ENCODE results near the gene PPM1K.

The PPM1K gene

GRCh38 chr4:88276952-88277710 is 7.2 kb downstream of the PPM1K start:
- TF ChIP-seq CTCF (conservative IDR thresholded peaks at IDR 0.05; ENCODE audit: low read depth, low read length) = no peak
- no peak overlapping the region for H3K4me3 ChIP-seq (ENCODE audit: low read depth, low read length)
- DNase-seq (ENCODE audit: low read depth) = no peak

DNA sequence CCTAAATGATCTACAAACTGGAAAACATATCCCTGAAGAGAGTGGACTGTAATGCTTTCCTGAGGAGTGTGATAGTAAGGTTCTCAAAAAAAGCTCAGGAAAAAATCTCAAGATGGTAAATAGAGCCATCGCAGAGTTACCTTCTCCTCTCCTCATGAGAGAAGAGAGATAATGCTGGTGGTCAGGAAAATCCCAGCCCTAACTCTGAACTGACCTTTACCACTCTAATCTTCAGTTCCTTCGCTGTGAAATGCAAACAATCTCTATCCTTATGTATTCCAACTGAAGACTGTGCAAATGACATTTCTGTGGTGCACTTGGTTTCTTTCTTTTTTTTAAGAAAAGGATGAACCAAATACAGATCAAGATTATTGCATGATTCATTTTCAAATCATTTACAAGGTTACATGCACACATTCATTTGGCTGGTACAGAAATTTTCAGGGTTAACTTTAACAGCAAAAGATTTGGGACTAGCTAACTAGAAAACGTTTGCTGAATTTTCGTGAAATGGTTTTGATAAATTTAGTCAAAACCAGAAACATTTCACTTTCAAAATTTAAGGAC is 8.3 kb downstream of the PPM1K start:
- no peak overlapping the region for H3K4me3 ChIP-seq (ENCODE audit: low read depth, low read length)
- no peak for TF ChIP-seq CTCF (conservative IDR thresholded peaks at IDR 0.05; ENCODE audit: low read depth, low read length)
- peak; percentile 36 for DNase-seq (ENCODE audit: low read depth)

DNA sequence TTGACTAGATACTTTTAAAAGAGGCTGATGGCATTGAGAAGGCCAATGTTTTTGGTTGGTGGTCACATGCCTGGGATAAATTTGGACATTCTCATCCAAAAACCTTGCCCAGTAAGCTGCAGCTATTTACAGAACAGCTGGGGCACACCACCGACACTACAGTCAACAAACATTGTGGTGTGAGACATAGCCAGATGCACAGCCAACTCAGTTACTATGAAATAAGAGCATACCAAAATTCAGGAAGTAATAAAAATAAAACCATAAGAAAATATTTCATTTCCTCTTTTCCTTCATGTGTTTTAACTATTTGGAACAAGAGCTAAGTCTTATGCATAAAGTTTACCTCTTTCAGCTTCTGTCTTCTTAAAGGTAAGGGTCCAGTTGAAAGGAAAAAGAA is 8.8 kb downstream of the PPM1K start:
- TF ChIP-seq CTCF (conservative IDR thresholded peaks at IDR 0.05; ENCODE audit: low read depth, low read length) = no peak
- peak; percentile 25 for DNase-seq (ENCODE audit: low read depth)
- H3K4me3 ChIP-seq (ENCODE audit: low read depth, low read length) = no peak overlapping the region

GRCh38 chr4:88268913-88269312 is 15.4 kb downstream of the PPM1K start:
- no peak for TF ChIP-seq CTCF (conservative IDR thresholded peaks at IDR 0.05; ENCODE audit: low read depth, low read length)
- no peak overlapping the region for H3K4me3 ChIP-seq (ENCODE audit: low read depth, low read length)
- DNase-seq (ENCODE audit: low read depth) = no peak

DNA sequence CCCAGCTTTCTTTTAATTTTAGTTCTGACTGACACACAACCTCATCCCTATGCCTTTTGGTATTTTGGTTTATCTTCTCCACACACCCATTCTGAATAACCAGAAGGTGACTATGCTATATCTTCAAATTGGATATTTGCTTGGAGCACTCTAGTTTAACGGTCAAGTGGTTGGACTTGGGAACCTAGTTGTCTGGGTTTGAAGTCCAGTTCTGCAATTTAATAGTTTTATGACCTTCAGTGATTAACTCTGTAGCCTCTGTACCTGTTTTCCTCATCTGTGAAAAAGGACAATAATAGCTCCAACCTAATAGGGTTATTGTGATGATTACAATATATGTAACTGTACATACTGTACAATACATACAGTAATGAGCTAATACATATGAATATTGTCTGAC is 20.0 kb downstream of the PPM1K start:
- no peak for TF ChIP-seq CTCF (conservative IDR thresholded peaks at IDR 0.05; ENCODE audit: low read depth, low read length)
- no peak for DNase-seq (ENCODE audit: low read depth)

GRCh38 chr4:88257726-88258125 is 26.6 kb downstream of the PPM1K start:
- H3K4me3 ChIP-seq (ENCODE audit: low read depth, low read length) = no peak overlapping the region

More for the DNA sequence above, 20.0 kb downstream of the PPM1K start:
- H3K4me3 ChIP-seq (ENCODE audit: low read depth, low read length) = no peak overlapping the region

More at GRCh38 chr4:88257726-88258125, 26.6 kb downstream of the PPM1K start:
- no peak for TF ChIP-seq CTCF (conservative IDR thresholded peaks at IDR 0.05; ENCODE audit: low read depth, low read length)
- no peak for DNase-seq (ENCODE audit: low read depth)

Data from choroid plexus epithelial cell (primary cell).